GM18868 (cell line): ENCODE results near the gene AGFG2.
A peak's percentile ranks its signal among the peaks of the same experiment; 100 is the strongest.

Experiments used
- ATAC-seq: cut with Tn5 transposase; IDR thresholded peaks from one replicate; pipeline ENCODE4 v1.9.1; 2021; ENCODE audit warnings: mild to moderate bottlenecking, moderate library complexity; ENCODE audit not compliant: unreplicated experiment

AGFG2 gene

GRCh38 chr7:100604976-100605911 lies 66.2 kb downstream of the AGFG2 start:
- no peak for ATAC-seq

- no peak for ATAC-seq
Measured at GRCh38 chr7:100606313-100606712, 67.3 kb downstream of the AGFG2 start.

GRCh38 chr7:100607111-100607510 lies 68.1 kb downstream of the AGFG2 start:
- no peak for ATAC-seq

GRCh38 chr7:100609958-100610357 lies 71.0 kb downstream of the AGFG2 start:
- no peak for ATAC-seq

GRCh38 chr7:100611983-100612729 lies 73.2 kb downstream of the AGFG2 start, which contains the start of gene MOSPD3:
Gene MOSPD3 (plus strand): TSS chr7:100612540. CDS start chr7:100612792, 252 bp downstream.
- ATAC-seq, result peak; percentile 89

- ATAC-seq, result no peak
Measured at GRCh38 chr7:100612730-100613390, 73.9 kb downstream of the AGFG2 start.

- ATAC-seq, result no peak
Measured at GRCh38 chr7:100613412-100614175, 74.6 kb downstream of the AGFG2 start.

GRCh38 chr7:100614308-100614861 lies 75.4 kb downstream of the AGFG2 start:
- ATAC-seq, result no peak
